DND-41 (cell line): Measurements from ENCODE around the gene DTWD2.
"Not testable (repeated sequence)": the region's sequence is repeated elsewhere in the genome, so short reads cannot be mapped to it uniquely, and the experiment has no call there.

Experiments
- ATAC-seq: fragments of 200-7000 bp; cut with Tn5 transposase; 3 replicates; pipeline ENCODE4 v1.9.1; 2021; ENCODE audit warnings: low read depth; ENCODE audit not compliant: insufficient read depth
- DNase-seq: peaks from one replicate; pipeline ENCODE4 v3.0.0-alpha.2; 2020
- H2AFZ ChIP-seq: 2 replicates; pipeline ENCODE4 v1.6.0; 2012; ENCODE audit warnings: low read depth, low read length
- H3K27ac ChIP-seq: 2 replicates; pipeline ENCODE4 v1.5.1; 2012; ENCODE audit warnings: low read length, inconsistent platforms
- H3K27me3 ChIP-seq: fragments of 200-600 bp; sonication (generic); 2 replicates; pipeline ENCODE4 v1.6.0; 2012; ENCODE audit warnings: low read length, mild to moderate bottlenecking, inconsistent platforms; ENCODE audit not compliant: insufficient read depth, poor library complexity
- H3K36me3 ChIP-seq: 2 replicates; pipeline ENCODE4 v1.5.1; 2012; ENCODE audit warnings: low read length, inconsistent platforms; ENCODE audit not compliant: insufficient read depth
- H3K4me1 ChIP-seq: 2 replicates; pipeline ENCODE4 v1.5.1; 2012; ENCODE audit warnings: mild to moderate bottlenecking, low read length; ENCODE audit not compliant: insufficient read depth
- H3K4me2 ChIP-seq: 2 replicates; pipeline ENCODE4 v1.6.0; 2012; ENCODE audit warnings: mild to moderate bottlenecking, moderate library complexity, low read length, inconsistent platforms; ENCODE audit not compliant: insufficient read depth
- H3K4me3 ChIP-seq, 2 experiments: fragments of 200-600 bp in 1 of 2; shearing (Covaris generic) in 1 of 2; 2 replicates each; pipeline ENCODE4 v1.5.1; 2012 to 2016; ENCODE audit warnings: inconsistent platforms in 2 of 2, low read length in 2 of 2, mild to moderate bottlenecking in 2 of 2, low read depth in 1 of 2, moderate library complexity in 1 of 2
- H3K79me2 ChIP-seq: 2 replicates; pipeline ENCODE4 v1.6.0; 2012; ENCODE audit warnings: low read length, inconsistent platforms; ENCODE audit not compliant: insufficient read depth
- H3K9ac ChIP-seq: 2 replicates; pipeline ENCODE4 v1.6.0; 2012; ENCODE audit warnings: low read depth, mild to moderate bottlenecking, inconsistent platforms, low read length, moderate library complexity
- H3K9me3 ChIP-seq: 2 replicates; pipeline ENCODE4 v1.5.1; 2012; ENCODE audit warnings: low read length, moderate library complexity, mild to moderate bottlenecking, inconsistent platforms; ENCODE audit not compliant: insufficient read depth, severe bottlenecking
- H4K20me1 ChIP-seq: 2 replicates; pipeline ENCODE4 v1.6.0; 2012; ENCODE audit warnings: low read length; ENCODE audit not compliant: insufficient read depth
- CTCF ChIP-seq: IDR thresholded peaks from 2 replicates; pipeline ENCODE4 v1.5.1; 2012; ENCODE audit warnings: borderline replicate concordance, low read length, moderate library complexity, mild to moderate bottlenecking; ENCODE audit not compliant: poor library complexity, severe bottlenecking; ENCODE audit errors: extremely low read depth
- EZH2 ChIP-seq: IDR thresholded peaks from 3 replicates; pipeline ENCODE4 v1.6.1; 2012; ENCODE audit warnings: borderline replicate concordance, low read depth, mild to moderate bottlenecking, moderate library complexity, low read length, inconsistent platforms; ENCODE audit not compliant: severe bottlenecking

DTWD2 gene

GRCh38 chr5:118918232-118918631 is 70.1 kb downstream of the DTWD2 start:
- no peak for DNase-seq
- Histone ChIP-seq H3K27ac (no peak overlapping the region), H3K4me2 (no peak overlapping the region), H4K20me1 (no peaks in the 10 kb centered on the region), H3K4me3 (no peak overlapping the region), H3K4me1 (no peaks in the 10 kb centered on the region), H3K27me3 (no peaks in the 10 kb centered on the region), H3K79me2 (no peaks in the 10 kb centered on the region), H2AFZ (no peak overlapping the region), H3K9ac (no peak overlapping the region), H3K9me3 (no peaks in the 10 kb centered on the region), H3K36me3 (no peaks in the 10 kb centered on the region)
- TF ChIP-seq CTCF, result no peak
- no peak for ATAC-seq

GRCh38 chr5:118907536-118907935 is 80.8 kb downstream of the DTWD2 start:
- DNase-seq, H3K9me3 ChIP-seq, H2AFZ ChIP-seq, H3K27me3 ChIP-seq, H3K4me1 ChIP-seq, ATAC-seq, H3K79me2 ChIP-seq, H4K20me1 ChIP-seq, H3K4me3 ChIP-seq, H3K4me2 ChIP-seq, H3K27ac ChIP-seq, H3K9ac ChIP-seq, H3K36me3 ChIP-seq: not testable (repeated sequence)

- no peak for ATAC-seq
These were observed 81.4 kb downstream of the DTWD2 start for GRCh38 chr5:118906947-118907346.

GRCh38 chr5:118905196-118905595 is 83.2 kb downstream of the DTWD2 start:
- Histone ChIP-seq H3K4me3 (no peak overlapping the region), H3K4me1 (no peaks in the 10 kb centered on the region), H3K9me3 (no peaks in the 10 kb centered on the region), H3K27ac (no peak overlapping the region), H2AFZ (no peak overlapping the region), H3K27me3 (no peaks in the 10 kb centered on the region), H3K4me2 (no peak overlapping the region), H3K9ac (no peak overlapping the region), H4K20me1 (no peaks in the 10 kb centered on the region), H3K79me2 (no peaks in the 10 kb centered on the region), H3K36me3 (no peaks in the 10 kb centered on the region)
- DNase-seq, result no peak
- ATAC-seq, result no peak
- TF ChIP-seq CTCF (no peak), EZH2 (no peak)

More at GRCh38 chr5:118906947-118907346, 81.4 kb downstream of the DTWD2 start:
- DNase-seq, result no peak
- Histone ChIP-seq H3K9me3 (no peaks in the 10 kb centered on the region), H3K36me3 (no peaks in the 10 kb centered on the region), H3K79me2 (no peaks in the 10 kb centered on the region), H3K4me2 (no peak overlapping the region), H3K4me1 (no peaks in the 10 kb centered on the region), H3K27ac (no peak overlapping the region), H3K4me3 (no peak overlapping the region), H4K20me1 (no peaks in the 10 kb centered on the region), H2AFZ (no peak overlapping the region), H3K9ac (no peak overlapping the region), H3K27me3 (no peaks in the 10 kb centered on the region)
- TF ChIP-seq CTCF, result no peak
- TF ChIP-seq EZH2, result no peak
